ENCODE results near the gene SNAPC4.

Gene SNAPC4

GRCh38 chr9:136393531-136393930 is 6.4 kb downstream of the SNAPC4 start:
- DNase-seq (ENCODE audit: extremely low read depth in 1 of 2, low read depth in 1 of 2) = no peak

DNA sequence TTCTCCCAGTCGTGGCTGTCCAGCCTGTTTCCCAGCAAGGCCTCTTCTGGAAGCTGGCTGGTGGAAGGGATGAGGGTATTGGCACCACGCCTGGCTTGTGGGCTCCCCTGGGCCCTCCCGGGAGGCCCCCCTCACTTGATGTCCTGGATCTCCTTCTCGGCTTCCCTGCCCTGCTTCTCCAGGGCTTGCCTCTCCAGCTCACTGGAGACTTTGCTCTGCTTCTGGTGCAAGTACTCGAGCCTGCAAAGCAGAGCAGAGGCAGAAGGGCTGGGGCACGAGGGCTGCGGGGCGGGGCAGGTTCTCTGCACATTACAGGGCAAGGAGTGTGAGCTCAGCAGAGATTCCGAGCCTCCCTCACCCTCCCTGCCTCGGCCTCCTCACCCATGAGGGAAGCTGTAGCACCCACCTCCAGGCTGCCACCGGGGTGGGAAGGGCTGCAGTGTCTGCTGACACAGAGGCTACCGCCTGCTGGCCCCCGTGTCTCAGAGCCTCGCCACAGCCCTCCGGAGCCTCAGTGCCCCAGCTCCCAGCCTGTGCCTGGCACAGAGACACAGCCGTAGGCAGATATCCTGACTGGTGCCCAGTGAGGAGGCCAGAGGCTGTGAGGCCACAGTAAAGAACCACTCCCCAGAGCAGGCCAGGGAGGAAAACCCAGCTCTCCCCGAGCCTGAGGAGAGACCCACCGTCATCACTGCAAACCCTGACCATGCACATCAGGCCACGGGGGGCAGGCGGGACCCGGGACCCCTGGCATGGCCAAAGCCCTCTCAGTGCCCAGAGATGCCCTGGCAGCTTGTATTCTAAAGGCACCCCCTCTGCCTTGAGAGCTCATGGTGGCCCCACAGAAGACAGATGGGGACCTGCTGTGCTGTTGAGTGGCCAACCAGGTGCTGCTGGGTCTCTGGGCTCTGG is 7.2 kb downstream of the SNAPC4 start:
- no peak for DNase-seq (ENCODE audit: extremely low read depth in 1 of 2, low read depth in 1 of 2)

GRCh38 chr9:136391737-136392537 is 8.0 kb downstream of the SNAPC4 start:
- DNase-seq (ENCODE audit: extremely low read depth in 1 of 2, low read depth in 1 of 2) = no peak

- no peak for DNase-seq (ENCODE audit: extremely low read depth in 1 of 2, low read depth in 1 of 2)
Observed at GRCh38 chr9:136389396-136389795, 10.6 kb downstream of the SNAPC4 start.

GRCh38 chr9:136387217-136387616 is 12.8 kb downstream of the SNAPC4 start:
- DNase-seq (ENCODE audit: extremely low read depth in 1 of 2, low read depth in 1 of 2) = no peak

DNA sequence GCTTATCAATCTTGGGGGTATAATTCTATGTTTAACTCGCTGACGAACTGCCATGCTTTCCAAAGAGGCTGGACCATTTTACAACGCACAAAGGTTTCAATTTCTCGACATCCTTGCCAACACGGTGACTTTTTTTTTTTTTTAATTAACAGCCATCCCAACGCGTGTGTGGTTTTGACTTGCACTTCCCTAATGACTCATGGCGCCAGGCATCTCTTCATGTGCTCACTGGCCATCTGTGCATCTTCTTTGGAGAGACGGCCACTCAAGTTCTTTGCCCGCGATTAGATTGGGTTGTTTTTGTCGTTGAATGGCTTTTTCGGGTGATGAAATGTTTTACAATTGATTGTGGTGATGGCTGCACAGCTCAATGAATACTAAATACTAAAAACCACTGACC is 14.0 kb downstream of the SNAPC4 start:
- DNase-seq (ENCODE audit: extremely low read depth in 1 of 2, low read depth in 1 of 2) = no peak

- no peak for DNase-seq (ENCODE audit: extremely low read depth in 1 of 2, low read depth in 1 of 2)
Observed at GRCh38 chr9:136385015-136385414, 15.0 kb downstream of the SNAPC4 start.

DNA sequence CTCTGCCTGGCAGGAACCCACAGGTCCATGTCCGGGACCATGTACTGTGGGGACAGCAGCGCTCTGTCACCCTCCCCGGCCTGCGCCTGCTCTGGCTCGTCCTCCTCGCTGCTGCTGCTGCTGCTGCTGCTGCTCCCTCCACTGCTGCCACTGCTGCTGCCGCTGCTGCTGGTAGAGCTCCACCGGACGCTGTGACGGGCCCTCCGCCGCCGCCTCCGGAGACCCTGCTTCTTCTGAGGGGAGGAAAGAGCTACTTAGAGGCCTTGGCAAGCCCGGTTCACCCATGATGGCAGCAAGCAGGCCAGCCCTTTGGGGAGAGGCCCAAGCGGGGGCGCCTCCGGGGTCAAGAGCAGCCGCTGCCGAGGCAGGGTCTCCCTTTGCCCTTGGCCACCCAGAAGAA is 16.5 kb downstream of the SNAPC4 start:
- no peak for DNase-seq (ENCODE audit: extremely low read depth in 1 of 2, low read depth in 1 of 2)

GRCh38 chr9:136381966-136382513 is 17.9 kb downstream of the SNAPC4 start:
- no peak for DNase-seq (ENCODE audit: extremely low read depth in 1 of 2, low read depth in 1 of 2)

DNA sequence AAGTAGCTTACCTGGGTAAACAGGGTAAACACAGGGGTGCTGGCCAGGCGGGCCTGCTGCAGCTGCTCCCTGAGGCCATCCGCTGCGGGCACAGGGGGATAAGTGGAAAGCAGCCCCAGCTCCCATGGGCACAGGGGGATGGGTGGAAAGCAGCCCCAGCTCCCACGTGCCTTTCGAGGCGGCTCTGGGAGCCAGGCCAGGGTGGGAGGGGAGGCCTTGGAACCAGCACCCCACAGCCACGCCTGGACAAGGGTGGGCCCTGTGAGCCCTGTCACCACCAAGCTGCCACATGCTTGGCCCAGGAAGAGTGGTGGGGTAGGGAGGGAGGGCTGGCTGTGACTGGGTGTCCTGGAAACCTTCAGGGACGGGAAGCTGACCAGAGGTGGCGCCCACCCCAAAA is 18.7 kb downstream of the SNAPC4 start:
- no peak for DNase-seq (ENCODE audit: extremely low read depth in 1 of 2, low read depth in 1 of 2)

GRCh38 chr9:136380381-136380780 is 19.6 kb downstream of the SNAPC4 start:
- DNase-seq (ENCODE audit: extremely low read depth in 1 of 2, low read depth in 1 of 2) = no peak

DNA sequence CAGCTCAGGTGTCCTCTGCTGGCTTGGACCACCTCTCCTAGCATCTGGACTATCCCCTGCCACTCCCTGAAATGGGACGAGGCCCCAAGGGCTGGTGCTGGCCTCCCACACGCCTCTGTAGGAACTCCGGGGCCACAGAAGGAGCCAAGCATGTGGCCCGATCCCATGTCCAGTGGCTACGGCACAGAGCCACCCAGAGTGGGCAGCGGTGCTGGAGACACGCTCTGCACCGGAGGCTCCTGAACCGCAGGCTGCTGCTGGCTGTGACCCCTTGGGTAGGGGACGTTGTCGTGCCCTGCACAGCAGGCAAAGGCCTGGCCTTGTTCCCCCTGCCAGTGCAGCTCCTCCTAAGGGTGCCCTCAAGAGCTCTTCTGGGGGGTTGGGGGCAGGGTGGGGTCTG is 20.1 kb downstream of the SNAPC4 start:
- DNase-seq (ENCODE audit: extremely low read depth in 1 of 2, low read depth in 1 of 2) = no peak

DNA sequence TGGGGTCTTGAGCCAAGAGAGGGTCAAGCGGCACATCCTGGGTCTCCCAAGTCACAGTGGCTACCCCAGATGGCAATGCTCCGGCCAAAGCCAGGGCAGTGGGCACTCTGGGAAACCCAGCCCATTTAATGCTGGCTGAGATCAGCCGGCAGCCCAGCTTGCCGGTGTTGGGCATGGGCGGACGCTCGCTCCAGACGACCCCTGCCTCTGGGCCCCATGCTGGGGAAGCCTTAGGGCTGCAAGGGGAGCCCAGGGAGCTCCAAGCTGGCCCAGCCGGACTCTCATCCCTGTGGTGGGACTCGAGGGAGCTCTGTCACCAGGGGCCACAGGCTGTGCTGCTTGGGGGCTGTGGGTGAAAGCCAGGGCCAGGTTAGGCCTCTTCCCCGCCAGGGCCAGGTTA is 20.6 kb downstream of the SNAPC4 start:
- DNase-seq (ENCODE audit: extremely low read depth in 1 of 2, low read depth in 1 of 2) = no peak

GRCh38 chr9:136379003-136379287 is 21.0 kb downstream of the SNAPC4 start:
- DNase-seq (ENCODE audit: extremely low read depth in 1 of 2, low read depth in 1 of 2) = no peak

DNA sequence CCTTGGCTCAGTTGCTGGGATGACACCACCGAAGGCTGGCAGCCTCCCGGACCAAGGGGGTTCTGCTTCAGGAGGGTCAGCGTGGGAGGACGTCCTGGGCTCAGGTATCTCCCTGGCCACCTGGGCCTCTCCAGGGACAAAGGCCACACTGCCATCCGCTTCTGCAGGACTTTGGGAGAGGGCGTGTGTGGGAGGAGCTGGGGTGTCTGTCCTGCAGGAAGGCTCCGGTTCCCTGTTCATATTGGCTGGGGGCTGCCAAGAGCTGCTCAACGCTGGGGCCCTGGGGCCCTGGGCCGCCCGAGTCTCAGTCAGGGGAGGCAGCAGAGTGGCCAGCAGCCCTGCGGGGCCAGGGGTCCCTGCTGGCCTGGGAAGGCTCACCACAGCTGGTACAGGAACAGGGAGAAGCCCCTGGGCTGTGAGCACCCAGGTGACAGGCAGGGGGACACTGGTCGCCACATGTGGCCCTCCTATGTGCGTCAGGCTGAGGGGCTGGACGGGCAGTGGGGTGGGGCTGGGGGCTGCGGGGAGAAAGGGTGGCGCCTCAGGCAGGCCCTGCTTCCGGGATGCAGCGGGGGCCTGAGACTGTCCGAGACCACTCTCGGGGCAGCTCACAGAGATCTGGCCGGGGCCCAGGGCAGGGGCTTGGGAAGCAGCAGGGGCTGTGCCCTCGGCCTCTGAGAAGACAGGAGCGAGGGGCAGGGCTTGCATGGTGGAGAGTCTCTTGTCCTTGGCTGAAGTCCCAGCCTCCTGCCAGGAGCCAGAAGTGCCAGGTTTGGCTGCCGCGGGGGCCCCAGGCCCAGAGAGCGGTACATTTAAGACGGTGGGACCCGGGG is 21.6 kb downstream of the SNAPC4 start:
- DNase-seq (ENCODE audit: extremely low read depth in 1 of 2, low read depth in 1 of 2) = no peak

GRCh38 chr9:136377341-136378169 is 22.4 kb downstream of the SNAPC4 start:
- DNase-seq (ENCODE audit: extremely low read depth in 1 of 2, low read depth in 1 of 2) = no peak

- no peak for DNase-seq (ENCODE audit: extremely low read depth in 1 of 2, low read depth in 1 of 2)
Observed at GRCh38 chr9:136376457-136376856, 23.5 kb downstream of the SNAPC4 start.

DNA sequence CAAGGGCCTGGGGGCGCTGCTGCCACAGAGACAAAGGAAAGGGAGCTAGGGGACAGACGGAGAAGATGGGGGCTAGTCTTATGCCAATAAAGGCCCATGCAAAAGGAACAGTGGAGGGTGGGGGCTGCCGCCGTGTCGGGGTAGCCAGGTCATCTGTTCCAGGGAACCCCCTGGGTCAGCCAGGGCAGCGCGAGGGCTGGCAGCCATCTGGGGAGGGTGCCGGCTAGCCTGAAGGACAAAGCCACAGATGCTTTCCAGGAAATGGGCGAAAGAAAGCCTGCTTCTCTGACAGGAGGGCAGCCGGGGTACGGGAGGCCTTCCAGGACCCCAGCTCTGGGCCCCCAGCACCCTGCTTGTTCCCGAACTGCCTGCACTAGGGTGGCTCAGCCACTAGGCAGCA is 24.9 kb downstream of the SNAPC4 start:
- no peak for DNase-seq (ENCODE audit: extremely low read depth in 1 of 2, low read depth in 1 of 2)

GRCh38 chr9:136374183-136374575 is 25.8 kb downstream of the SNAPC4 start:
- DNase-seq (ENCODE audit: extremely low read depth in 1 of 2, low read depth in 1 of 2) = no peak
